ENCODE measurements around the gene EVI5.

EVI5 gene

GRCh38 chr1:92784639-92785500, at the start of gene EVI5:
EVI5 (minus strand) TSS chr1:92785108; CDS start chr1:92736546, 48,562 bp downstream.
- in situ Hi-C loops (cut with MboI; ENCODE audit: low sequenced_read_pairs) = no loop called here

DNA sequence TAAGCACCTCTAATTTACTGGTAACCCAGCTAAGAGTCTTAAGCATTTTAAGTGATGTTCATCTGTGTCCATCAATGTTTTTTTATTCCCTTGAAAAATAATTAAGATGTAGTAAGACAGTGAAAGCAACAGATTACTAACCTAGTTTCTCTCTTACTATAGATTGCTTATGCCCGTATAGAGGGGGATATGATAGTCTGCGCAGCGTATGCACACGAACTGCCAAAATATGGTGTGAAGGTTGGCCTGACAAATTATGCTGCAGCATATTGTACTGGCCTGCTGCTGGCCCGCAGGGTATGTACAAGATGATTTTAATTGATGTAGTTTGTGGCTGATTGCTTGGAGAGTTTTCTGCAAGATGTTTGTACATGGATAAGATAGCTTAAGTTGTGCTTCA, 49.7 kb upstream of the EVI5 start:
- in situ Hi-C loops (cut with MboI; ENCODE audit: low sequenced_read_pairs) = no loop called here

DNA sequence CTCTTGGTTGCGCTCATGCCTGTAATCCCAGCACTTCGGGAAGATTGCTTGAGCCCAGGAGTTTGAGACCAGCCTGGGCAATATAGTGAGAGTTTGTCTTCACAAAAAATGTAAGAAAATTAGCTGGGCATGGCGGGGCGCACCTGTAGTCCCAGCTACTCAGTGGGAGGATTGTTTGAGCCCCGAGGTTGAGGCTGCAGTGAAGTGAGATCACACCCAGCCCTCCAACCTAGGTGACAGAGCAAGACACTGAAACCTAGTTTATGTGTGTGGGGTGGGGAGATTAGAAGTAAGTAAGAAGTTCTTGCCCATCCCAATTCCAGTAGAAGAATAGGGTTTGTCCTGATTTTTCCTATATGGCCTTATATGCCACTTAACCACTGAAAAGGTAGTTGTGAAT, 48.9 kb upstream of the EVI5 start:
- in situ Hi-C loops (cut with MboI; ENCODE audit: low sequenced_read_pairs) = no loop called here

DNA sequence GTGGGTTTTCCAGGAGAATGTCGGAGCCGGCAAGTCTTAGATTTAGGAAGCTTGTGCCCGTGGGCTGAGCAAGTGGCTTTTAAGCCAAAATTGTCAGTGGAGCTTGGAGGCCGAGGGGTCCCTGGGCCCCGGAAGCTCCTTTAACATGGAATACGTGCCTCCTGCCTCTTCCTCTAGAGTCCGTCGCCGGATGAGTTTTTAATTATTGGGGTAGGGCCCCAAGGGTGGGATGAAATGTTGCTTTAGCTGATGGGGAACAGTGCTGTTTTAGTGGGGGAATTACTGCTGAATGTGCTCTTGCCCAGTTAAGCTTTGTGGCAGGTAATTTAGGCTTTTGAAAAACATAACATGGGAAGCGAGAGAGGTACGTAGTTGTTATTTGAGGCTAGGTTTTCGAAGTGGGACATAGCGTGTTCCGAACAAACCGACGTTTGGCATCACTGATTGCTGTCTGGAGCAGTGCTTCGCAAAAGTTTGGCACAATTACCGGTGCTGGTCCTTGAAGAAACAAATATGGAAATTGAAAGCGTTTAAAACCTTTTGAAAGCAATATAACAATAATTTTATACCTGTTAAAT, 47.7 kb upstream of the EVI5 start:
- in situ Hi-C loops (cut with MboI; ENCODE audit: low sequenced_read_pairs) = no loop called here

- in situ Hi-C loops (cut with MboI; ENCODE audit: low sequenced_read_pairs) = no loop called here
These were observed 47.0 kb upstream of the EVI5 start, which contains the start of gene RPL5 for GRCh38 chr1:92831762-92832536. RPL5 (plus strand) TSS chr1:92832040; CDS start chr1:92832115, 75 bp downstream.

- in situ Hi-C loops (cut with MboI; ENCODE audit: low sequenced_read_pairs) = no loop called here
These were observed 46.5 kb upstream of the EVI5 start for GRCh38 chr1:92831368-92831761.

DNA sequence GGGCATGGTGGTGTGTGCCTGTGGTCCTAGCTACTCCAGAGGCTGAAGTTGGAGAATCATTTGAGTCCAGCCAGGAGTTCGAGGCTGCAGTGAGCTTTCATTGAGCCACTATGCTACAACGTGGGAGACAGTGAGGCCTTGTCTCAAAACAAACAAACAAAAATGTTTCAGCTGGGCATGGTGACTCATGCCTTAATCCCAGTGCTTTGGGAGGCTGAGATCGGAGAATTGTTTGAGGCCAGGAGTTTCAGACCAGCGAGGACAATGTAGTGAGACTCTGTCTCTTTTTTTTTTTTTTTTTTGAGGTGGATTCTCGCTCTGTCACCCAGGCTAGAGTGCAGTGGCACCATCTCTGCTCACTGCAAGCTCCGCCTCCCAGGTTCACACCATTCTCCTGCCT, 41.9 kb upstream of the EVI5 start:
- in situ Hi-C loops (cut with MboI; ENCODE audit: low sequenced_read_pairs) = no loop called here

- in situ Hi-C loops (cut with MboI; ENCODE audit: low sequenced_read_pairs) = no loop called here
These were observed 38.0 kb upstream of the EVI5 start for GRCh38 chr1:92822879-92823278.

- in situ Hi-C loops (cut with MboI; ENCODE audit: low sequenced_read_pairs) = no loop called here
These were observed 35.6 kb upstream of the EVI5 start for GRCh38 chr1:92820551-92820950.

DNA sequence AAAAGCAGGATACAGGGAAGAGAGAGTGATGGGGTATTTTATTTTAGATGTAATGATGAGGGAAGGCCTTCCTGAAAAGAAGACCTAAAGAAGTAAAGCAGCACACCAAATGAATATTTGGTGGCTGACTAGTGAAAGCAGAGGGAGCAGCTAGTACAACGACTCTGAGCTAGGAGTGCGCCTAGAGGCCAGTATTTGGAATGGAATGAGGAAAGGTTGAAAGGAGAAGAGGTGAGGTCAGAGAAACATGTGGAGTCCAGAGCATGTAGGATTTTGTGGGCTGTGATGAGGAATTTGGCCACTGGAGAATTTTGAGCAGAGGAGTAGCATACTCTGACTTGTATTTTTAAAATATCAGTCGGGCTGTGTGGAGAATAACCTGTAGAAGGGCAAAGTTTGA, 35.1 kb upstream of the EVI5 start:
- in situ Hi-C loops (cut with MboI; ENCODE audit: low sequenced_read_pairs) = no loop called here

GRCh38 chr1:92817986-92818764, 33.3 kb upstream of the EVI5 start:
- in situ Hi-C loops (cut with MboI; ENCODE audit: low sequenced_read_pairs) = no loop called here

GRCh38 chr1:92817137-92817697, 32.3 kb upstream of the EVI5 start:
- in situ Hi-C loops (cut with MboI; ENCODE audit: low sequenced_read_pairs) = no loop called here

DNA sequence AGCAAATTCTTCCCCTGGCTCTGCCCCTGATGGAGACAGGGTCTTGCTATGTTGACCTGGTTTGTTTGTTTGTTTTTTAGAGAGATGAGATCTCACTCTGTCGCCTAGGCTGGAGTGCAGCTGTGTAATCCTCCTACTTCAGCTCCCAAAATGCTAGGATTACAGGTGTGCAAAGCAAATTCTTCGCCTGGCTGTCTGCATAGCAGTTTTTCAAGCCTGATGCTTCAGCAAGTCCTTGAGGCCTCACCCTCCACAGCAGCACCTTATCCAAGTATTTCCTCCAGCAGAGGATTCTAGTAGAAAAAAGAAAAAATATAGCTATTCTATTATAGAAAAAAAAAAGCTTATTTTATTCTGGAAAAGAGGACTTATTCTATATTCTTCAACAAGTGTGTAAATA, 31.8 kb upstream of the EVI5 start:
- in situ Hi-C loops (cut with MboI; ENCODE audit: low sequenced_read_pairs) = no loop called here

GRCh38 chr1:92808381-92808780, 23.5 kb upstream of the EVI5 start:
- in situ Hi-C loops (cut with MboI; ENCODE audit: low sequenced_read_pairs) = no loop called here

GRCh38 chr1:92805216-92805615, 20.3 kb upstream of the EVI5 start:
- in situ Hi-C loops (cut with MboI; ENCODE audit: low sequenced_read_pairs) = no loop called here

- in situ Hi-C loops (cut with MboI; ENCODE audit: low sequenced_read_pairs) = no loop called here
These were observed 19.9 kb upstream of the EVI5 start for GRCh38 chr1:92804721-92805201.

GRCh38 chr1:92803140-92803887, 18.4 kb upstream of the EVI5 start:
- in situ Hi-C loops (cut with MboI; ENCODE audit: low sequenced_read_pairs) = no loop called here

DNA sequence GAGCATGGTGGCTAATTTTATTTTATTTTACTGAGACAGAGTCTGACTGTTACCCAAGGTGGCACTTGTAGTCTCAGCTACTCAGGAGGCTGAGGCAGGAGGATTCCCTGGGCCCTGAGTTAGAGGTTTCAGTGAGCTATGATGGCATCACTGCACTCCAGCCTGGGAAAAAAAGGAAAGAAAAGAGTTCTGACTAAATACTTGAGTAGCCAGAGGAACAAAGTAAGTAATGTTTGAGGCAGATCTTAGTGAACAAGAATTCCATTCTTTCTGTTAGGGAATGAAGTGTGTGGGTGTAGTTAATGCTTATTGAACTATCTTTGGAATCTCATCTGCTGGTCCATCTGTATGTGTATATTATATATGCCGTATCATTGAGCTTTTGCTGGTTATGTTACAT, 13.1 kb upstream of the EVI5 start:
- in situ Hi-C loops (cut with MboI; ENCODE audit: low sequenced_read_pairs) = no loop called here

DNA sequence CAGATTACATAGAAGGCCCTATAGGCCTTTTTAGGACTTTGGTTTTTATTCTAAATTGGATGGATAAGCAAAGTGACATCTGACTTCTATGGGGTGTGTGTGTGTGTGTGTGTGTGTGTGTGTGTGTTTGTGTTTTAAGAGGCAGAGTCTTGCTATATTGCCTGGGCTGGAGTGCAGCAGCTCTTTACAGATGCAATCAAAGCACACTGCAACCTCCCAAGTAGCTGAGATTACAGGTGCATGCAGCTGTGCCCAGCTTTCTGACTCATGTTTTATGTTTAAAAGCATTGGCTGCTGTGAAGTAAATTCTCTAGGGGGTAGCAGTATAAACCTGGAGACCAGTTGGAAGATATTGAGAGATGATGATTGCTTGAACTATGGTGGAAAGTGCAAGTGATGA, 12.4 kb upstream of the EVI5 start:
- in situ Hi-C loops (cut with MboI; ENCODE audit: low sequenced_read_pairs) = no loop called here

DNA sequence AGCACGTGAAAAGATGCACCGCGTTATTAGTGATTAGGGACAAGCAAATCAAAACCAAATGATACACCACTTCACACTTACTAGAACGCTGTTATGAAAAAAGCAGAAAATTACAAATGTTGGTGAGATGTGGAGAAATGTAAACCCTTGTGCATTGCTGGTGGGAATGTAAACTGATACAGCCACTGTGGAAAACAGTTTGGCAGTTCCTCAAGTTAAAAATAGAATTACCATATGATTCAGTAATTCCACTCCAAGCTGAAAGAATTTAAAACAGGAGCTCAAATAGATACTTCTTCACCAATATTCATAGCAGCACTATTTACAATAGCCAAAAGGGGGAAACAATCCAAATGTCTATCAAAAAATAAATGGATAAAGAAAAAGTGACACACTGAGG, 10.3 kb upstream of the EVI5 start:
- in situ Hi-C loops (cut with MboI; ENCODE audit: low sequenced_read_pairs) = no loop called here

Measured in HL-60/S4 treated with phorbol 12-myristate 13-acetate at 8.2 ng/mL for 4 days and 3 days (cell line).